NCI-H1105 treated with DMSO at 0.1 percent for 48 hours (cell line): ENCODE measurements around the gene IL32.
A peak's percentile ranks its signal among the peaks of the same experiment; 100 is the strongest.
"Not testable (repeated sequence)": the region's sequence is repeated elsewhere in the genome, so short reads cannot be mapped to it uniquely, and the experiment has no call there.

ENCODE experiments used
- DNase-seq: peaks from one replicate; lab custom pipeline; 2025; lab: John Stamatoyannopoulos, UW

IL32 gene

DNA sequence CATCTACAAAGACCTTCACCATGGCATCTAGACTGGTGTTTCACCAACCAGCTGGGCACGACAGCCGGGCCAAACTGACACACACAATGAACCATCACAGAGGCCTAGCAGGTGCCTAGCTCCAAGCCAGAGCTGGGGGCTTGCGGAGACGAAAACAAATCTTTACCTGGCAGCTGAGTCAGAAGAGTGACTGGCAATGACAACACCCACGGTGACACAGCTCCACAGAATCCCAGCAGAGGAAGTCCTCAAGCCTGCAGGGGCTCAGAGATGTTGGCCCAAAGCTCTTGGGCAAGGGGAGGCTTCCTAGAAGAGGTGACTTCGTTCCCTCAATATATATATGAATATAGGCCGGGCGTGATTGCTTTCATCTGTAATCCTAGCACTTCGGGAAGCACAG, 13.9 kb upstream of the IL32 start:
- no peak for DNase-seq

- not testable (repeated sequence) for DNase-seq
Observed at GRCh38 chr16:3052571-3053329, 12.7 kb upstream of the IL32 start.

DNA sequence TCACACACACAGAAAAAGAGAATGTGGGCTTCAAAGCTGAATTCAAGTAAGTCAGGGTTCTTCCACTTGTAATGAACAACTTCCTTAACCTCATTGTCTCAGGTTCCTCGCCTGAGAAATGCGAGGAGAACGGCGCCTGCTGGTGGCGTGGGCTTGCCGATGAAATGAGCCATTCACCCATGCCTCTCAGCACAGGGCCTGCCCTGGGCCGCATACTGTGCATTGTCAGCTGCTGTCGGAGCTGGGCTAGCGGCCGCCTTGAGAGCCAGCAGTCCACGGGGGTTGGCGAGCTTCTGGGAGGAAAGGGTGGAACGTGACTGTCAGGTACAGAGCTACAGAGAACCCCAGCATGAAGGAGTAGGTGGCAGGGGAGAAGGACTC, 12.1 kb upstream of the IL32 start:
- DNase-seq, result not testable (repeated sequence)

GRCh38 chr16:3054965-3055733, 10.3 kb upstream of the IL32 start:
- DNase-seq, result no peak

DNA sequence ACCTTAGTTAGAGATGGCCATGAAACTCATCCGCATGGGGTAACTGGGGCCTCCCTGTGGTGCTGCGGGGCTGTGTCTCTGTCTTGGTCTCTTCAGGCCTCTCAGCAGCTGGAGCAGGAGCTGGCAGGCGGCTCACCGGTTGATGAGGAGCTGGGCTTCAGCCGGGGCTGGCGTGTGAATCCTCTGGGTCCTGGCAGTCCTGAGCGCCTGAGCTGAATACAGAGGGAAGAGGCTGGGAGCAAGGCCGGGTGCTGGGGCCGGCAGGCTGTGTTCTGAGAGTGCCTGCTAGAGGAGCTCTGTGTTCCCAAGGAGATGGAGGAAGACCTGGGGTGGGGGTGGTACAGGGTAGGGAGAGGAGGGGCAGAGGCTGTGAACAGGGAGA, 9.7 kb upstream of the IL32 start:
- DNase-seq, result not testable (repeated sequence)

- no peak for DNase-seq
Observed at GRCh38 chr16:3056336-3057180, 8.9 kb upstream of the IL32 start.

- no peak for DNase-seq
Observed at GRCh38 chr16:3057181-3058138, 8.0 kb upstream of the IL32 start.

DNA sequence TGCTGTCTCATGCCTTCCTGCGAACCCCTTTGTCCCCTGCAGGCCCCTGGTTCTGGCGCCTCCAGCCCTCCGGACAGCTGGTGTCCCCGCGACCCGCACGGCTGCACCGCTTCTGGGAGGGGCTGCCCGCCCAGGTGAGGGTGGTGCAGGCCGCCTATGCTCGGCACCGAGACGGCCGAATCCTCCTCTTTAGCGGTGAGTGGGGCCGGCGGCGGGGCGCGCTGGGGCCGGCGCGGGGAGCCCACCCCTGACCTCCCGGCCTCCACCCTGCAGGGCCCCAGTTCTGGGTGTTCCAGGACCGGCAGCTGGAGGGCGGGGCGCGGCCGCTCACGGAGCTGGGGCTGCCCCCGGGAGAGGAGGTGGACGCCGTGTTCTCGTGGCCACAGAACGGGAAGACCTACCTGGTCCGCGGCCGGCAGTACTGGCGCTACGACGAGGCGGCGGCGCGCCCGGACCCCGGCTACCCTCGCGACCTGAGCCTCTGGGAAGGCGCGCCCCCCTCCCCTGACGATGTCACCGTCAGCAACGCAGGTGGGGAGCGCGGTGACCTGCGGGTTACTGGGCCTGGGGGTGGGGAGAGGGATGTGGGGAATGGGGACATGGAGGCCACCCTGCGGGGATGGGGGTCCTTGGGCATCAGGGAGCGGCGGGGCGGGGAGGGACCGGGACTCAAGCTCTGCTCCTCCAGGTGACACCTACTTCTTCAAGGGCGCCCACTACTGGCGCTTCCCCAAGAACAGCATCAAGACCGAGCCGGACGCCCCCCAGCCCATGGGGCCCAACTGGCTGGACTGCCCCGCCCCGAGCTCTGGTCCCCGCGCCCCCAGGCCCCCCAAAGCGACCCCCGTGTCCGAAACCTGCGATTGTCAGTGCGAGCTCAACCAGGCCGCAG, 7.1 kb upstream of the IL32 start:
- DNase-seq, result peak; percentile 8

DNA sequence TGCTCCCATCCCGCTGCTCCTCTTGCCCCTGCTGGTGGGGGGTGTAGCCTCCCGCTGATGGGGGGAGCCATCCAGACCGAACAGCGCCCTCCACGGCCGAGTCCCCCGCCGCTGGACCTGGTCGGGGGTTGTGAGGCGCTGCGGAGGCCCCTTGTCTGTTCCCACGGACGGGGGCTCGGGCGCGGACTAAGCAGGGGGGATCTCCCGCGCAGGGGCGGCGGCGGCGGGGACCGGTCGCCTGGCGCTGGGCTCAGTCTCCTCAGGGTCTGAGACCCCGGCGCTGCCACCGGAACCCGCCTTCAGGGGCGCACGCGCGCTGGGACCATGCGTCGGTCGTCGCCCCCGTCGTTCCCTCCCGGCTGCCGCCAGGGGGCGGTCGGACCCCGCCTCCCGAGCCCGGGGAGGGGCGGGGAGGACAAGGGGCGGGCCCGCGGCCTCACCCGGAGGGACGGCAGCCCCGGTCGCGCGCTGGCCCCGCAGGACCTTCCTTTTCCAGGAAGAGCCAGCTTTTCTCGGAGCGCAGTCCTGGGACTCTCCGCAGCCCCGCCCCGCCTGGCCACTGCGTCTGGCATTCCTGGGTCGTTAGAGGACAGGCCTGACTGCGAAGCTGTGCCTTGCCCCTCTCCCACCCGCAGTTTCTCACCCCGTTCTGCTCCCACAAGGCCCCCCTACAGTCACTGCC, 6.3 kb upstream of the IL32 start:
- peak; percentile 44 for DNase-seq

- DNase-seq, result no peak
Observed at GRCh38 chr16:3059723-3060242, 5.7 kb upstream of the IL32 start.

- no peak for DNase-seq
Observed at GRCh38 chr16:3060339-3061127, 4.9 kb upstream of the IL32 start.

DNA sequence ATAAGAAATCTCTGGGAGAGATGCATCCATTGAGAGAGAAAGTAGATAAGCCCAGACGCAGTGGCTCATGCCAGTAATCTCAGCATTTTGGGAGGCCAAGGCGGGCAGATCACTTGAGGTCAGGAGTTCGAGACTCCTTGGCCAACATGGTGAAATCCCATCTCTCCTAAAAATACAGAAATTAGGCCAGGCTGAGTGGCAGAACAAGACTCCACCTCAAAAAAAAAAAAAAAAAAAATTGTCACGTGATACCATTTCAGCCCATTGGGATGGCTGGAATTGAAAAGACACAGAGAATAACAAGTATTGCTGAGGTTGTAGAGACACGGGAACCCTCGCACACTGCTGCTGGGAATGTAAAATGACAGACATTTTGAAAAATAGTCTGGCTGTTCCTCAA, 2.9 kb upstream of the IL32 start:
- no peak for DNase-seq

DNA sequence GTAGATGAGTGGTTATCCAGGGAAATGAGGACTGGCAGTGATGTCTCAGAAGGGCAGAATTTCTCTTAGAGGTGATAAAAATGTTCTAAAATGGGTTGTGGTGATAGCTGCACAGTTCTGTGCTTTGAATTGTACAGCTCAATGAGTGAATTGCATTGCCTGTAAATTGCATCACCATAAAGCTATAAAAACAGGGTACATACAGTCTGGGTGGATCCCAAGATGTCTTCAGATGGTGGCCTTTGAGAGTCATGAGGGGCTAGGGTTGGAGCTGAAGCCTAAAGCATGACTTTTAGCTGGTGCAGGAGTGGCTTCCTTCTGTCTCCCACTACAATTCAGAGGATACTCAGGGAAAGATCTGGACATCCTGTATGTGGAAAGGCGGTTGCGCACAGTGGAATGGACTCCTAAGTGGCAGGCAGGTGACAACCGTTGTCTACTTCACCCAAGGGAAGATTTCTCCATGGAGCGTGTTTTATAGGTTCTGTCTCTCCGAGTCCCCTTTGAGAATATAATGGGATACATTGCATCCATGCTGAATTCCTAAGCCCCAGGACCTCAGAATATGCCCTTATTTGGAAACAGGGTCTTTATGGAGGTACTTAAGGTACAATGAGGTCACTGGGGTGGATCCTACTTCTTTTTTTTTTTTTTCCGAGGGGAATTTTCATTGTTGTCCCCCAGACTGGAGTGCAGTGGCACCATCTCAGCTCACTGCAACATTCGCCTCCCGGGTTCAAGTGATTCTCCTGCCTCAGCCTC, 1.6 kb upstream of the IL32 start:
- no peak for DNase-seq

DNA sequence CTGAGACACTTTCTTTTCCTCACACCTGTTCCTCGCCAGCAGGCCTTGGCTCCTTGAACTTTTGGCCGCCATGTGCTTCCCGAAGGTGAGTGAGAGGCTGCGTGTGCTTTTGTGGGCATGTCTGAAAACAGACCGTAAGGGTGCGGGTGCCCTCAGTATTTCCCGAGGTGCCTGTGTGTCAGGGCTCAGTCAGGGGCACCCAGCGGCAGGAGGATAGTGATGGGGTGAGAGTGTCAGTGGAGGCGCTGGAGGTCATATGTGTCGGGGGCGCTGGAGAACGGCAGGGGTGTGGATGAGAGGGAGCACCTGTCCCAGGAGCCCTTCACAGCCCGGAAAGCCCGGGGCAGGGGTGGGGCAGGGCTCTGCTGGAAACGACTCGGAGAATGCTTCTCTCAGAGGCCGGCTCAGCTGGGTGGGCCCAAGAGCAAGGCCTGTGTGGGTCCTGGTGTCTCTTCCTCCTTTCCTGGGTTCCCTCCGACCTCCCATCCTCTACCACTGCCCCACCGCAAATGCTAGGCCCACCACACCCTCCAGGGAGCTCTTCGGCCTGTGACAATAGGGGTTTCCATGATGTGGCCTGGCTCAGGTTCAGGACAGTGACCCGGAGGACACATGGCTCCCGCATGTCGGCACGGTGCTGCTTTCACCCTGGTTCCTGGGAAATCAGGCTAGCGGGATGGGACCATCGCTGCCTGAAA, 451 bp downstream of the IL32 start:
- DNase-seq, result no peak

GRCh38 chr16:3066440-3066748, 954 bp downstream of the IL32 start:
- no peak for DNase-seq

DNA sequence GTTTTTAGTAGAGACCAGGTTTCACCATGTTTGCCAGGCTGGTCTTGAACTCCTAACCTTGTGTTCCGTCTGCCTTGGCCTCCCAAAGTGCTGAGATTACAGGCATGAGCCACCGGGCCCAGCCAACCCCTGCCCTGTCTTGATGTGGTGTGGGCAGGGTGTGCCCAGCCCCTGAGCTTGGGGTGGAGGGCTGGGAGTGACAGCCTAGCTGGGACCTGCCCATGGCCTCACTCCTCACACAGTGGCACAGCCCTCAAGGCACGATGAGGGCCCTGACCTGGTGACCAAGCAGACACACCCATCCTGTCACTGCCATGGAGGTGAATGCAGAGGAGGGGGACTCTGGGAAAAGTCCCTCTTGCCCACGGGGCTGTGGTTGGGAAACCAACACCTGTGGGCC, 3.0 kb downstream of the IL32 start:
- DNase-seq, result no peak

GRCh38 chr16:3069146-3069545, 3.7 kb downstream of the IL32 start:
- not testable (repeated sequence) for DNase-seq
